ENCODE results near the gene ODC1.
"Not testable (repeated sequence)": the region's sequence is repeated elsewhere in the genome, so short reads cannot be mapped to it uniquely, and the experiment has no call there.

Gene ODC1

GRCh38 chr2:10457846-10458598 is 9.9 kb upstream of the ODC1 start:
- FAIRE-seq (no peak), DNase-seq (ENCODE audit: insufficient read length, low spot score) (no peak)

GRCh38 chr2:10457195-10457594 is 9.1 kb upstream of the ODC1 start:
- FAIRE-seq; DNase-seq (ENCODE audit: insufficient read length, low spot score): not testable (repeated sequence)

GRCh38 chr2:10454505-10454904 is 6.4 kb upstream of the ODC1 start:
- FAIRE-seq = no peak

GRCh38 chr2:10453905-10454298 is 5.8 kb upstream of the ODC1 start:
- FAIRE-seq (no peak), DNase-seq (ENCODE audit: insufficient read length, low spot score) (no peak)

More at GRCh38 chr2:10454505-10454904, 6.4 kb upstream of the ODC1 start:
- no peak for DNase-seq (ENCODE audit: insufficient read length, low spot score)

- DNase-seq (ENCODE audit: insufficient read length, low spot score) = no peak
- FAIRE-seq = no peak
Observed at GRCh38 chr2:10452956-10453904, 5.1 kb upstream of the ODC1 start.

GRCh38 chr2:10452312-10452711 is 4.2 kb upstream of the ODC1 start:
- no peak for DNase-seq (ENCODE audit: insufficient read length, low spot score)
- FAIRE-seq = no peak

- FAIRE-seq (no peak), DNase-seq (ENCODE audit: insufficient read length, low spot score) (no peak)
Observed at GRCh38 chr2:10451819-10452218, 3.7 kb upstream of the ODC1 start.

- no peak for DNase-seq (ENCODE audit: insufficient read length, low spot score)
- FAIRE-seq = no peak
Observed at GRCh38 chr2:10449838-10450691, 1.9 kb upstream of the ODC1 start.

GRCh38 chr2:10449486-10449831 is 1.3 kb upstream of the ODC1 start:
- DNase-seq (ENCODE audit: insufficient read length, low spot score) (no peak), FAIRE-seq (no peak)

- DNase-seq (ENCODE audit: insufficient read length, low spot score) (peak; percentile 96), FAIRE-seq (peak; percentile 80)
Observed at GRCh38 chr2:10448576-10449485, 704 bp upstream of the ODC1 start.

- FAIRE-seq (peak; percentile 85), DNase-seq (ENCODE audit: insufficient read length, low spot score) (no peak)
Observed at GRCh38 chr2:10447300-10447894, 730 bp downstream of the ODC1 start.

GRCh38 chr2:10446631-10447030 is 1.5 kb downstream of the ODC1 start:
- DNase-seq (ENCODE audit: insufficient read length, low spot score) (no peak), FAIRE-seq (peak; percentile 8)

GRCh38 chr2:10444463-10444862 is 3.7 kb downstream of the ODC1 start:
- FAIRE-seq = no peak

GRCh38 chr2:10442469-10443126 is 5.5 kb downstream of the ODC1 start:
- not testable (repeated sequence) for DNase-seq (ENCODE audit: insufficient read length, low spot score); FAIRE-seq

More at GRCh38 chr2:10444463-10444862, 3.7 kb downstream of the ODC1 start:
- DNase-seq (ENCODE audit: insufficient read length, low spot score) = no peak

GRCh38 chr2:10441948-10442347 is 6.2 kb downstream of the ODC1 start:
- no peak for FAIRE-seq

GRCh38 chr2:10440736-10441135 is 7.4 kb downstream of the ODC1 start:
- FAIRE-seq (no peak), DNase-seq (ENCODE audit: insufficient read length, low spot score) (no peak)

More at GRCh38 chr2:10441948-10442347, 6.2 kb downstream of the ODC1 start:
- no peak for DNase-seq (ENCODE audit: insufficient read length, low spot score)

GRCh38 chr2:10439971-10440370 is 8.2 kb downstream of the ODC1 start:
- no peak for FAIRE-seq
- DNase-seq (ENCODE audit: insufficient read length, low spot score) = no peak

- DNase-seq (ENCODE audit: insufficient read length, low spot score) (no peak), FAIRE-seq (no peak)
Observed at GRCh38 chr2:10439185-10439879, 8.8 kb downstream of the ODC1 start.

Data from GM19239 (cell line).